Left lung (tissue), 10 donors: Measurements from ENCODE around the gene EHMT1. TPM values are rescaled to one million over a fixed set of nuclear protein-coding genes. Genes with fewer than 3 reads are reported as not detected.

ENCODE experiments used
- ATAC-seq: fragments of 200-7000 bp; cut with Tn5 transposase; one replicate; pipeline ENCODE4 v1.9.1; 2020; ENCODE audit warnings: moderate library complexity
- DNase-seq, 4 donors: peaks; one replicate each; pipeline ENCODE4 v3.0.0-alpha.2; 2013 to 2020
- H3K27ac ChIP-seq, 2 donors: fragments of 200-600 bp; sonication (generic) in 1 of 2; one replicate each; pipeline versions ENCODE4 v1.5.0 to v1.8.0; 2020 to 2021
- H3K27me3 ChIP-seq, 2 donors: fragments of 200-600 bp; sonication (generic) in 1 of 2; one replicate each; pipeline versions ENCODE4 v1.5.0 to v1.8.0; 2020 to 2021
- H3K36me3 ChIP-seq, 2 donors: fragments of 200-600 bp; sonication (generic) in 1 of 2; one replicate each; pipeline versions ENCODE4 v1.5.0 to v1.8.0; 2020 to 2021
- H3K4me1 ChIP-seq, 2 donors: fragments of 200-600 bp; one replicate each; pipeline ENCODE4 v1.8.0; 2021
- H3K4me3 ChIP-seq, 2 donors: fragments of 200-600 bp; sonication (generic) in 1 of 2; one replicate each; pipeline versions ENCODE4 v1.5.0 to v1.8.0; 2020 to 2021; ENCODE audit warnings: mild to moderate bottlenecking in 1 of 2
- H3K9me3 ChIP-seq, 2 donors: fragments of 200-600 bp; sonication (generic) in 1 of 2; one replicate each; pipeline versions ENCODE4 v1.5.0 to v1.8.0; 2020 to 2021
- CTCF ChIP-seq, 2 donors: fragments of 200-600 bp; sonication (generic) in 1 of 2; IDR thresholded peaks; one replicate each; pipeline versions ENCODE4 v1.5.0 to v1.8.0; 2021; ENCODE audit warnings: antibody characterized with exemption in 2 of 2
- intact Hi-C, 2 donors: fragments of 100-400 bp; cut with DNase I; formaldehyde crosslinking; loops; one replicate each; pipeline versions ENCODE4 v1.11.2 to v1.14.2; 2022
- polyA plus RNA-seq, 6 donors: library from polyadenylated mRNA; unstranded; fragments of 120-200 nt; gene quantifications; one replicate each; pipeline ENCODE4 v1.2.1, GENCODE V29; 2013; ENCODE audit not compliant: insufficient read length in 6 of 6
- total RNA-seq, 2 donors: library from RNA; stranded (reverse); fragmentation: NEBNext Ultra II Directional; extraction: Animal tissue kit (Norgen Biotek cat#: 25700); gene quantifications; one replicate each; pipeline ENCODE4 v1.2.1, GENCODE V29; 2021
- donor health status: DM: no; HTN: yes; CAD: no.
- donor health status: DM: no; HTN: no; CAD: no.

Gene EHMT1
- total and polyA plus RNA-seq, 8 donors: 71.5 to 92.7 (median 82.7) TPM

GRCh38 chr9:137666513-137666822 lies 47.7 kb downstream of the EHMT1 start:
- Histone ChIP-seq H3K4me1 (peaks cover 0 to 35% of the 10 kb centered on the region in 2 donors), H3K9me3 (no peaks in the 10 kb centered on the region), H3K27ac (no peak overlapping the region), H3K27me3 (no peaks in the 10 kb centered on the region), H3K4me3 (no peak overlapping the region), H3K36me3 (peaks cover 0 to 12% of the 10 kb centered on the region in 2 donors)
- ATAC-seq (no peak), DNase-seq (no peak)
- intact Hi-C loops: no loop called here
- TF ChIP-seq CTCF (IDR thresholded peaks at IDR 0.05): no peak

- H3K4me1 ChIP-seq: peaks cover 0 to 35% of the 10 kb centered on the region in 2 donors
- H3K27ac ChIP-seq: no peak overlapping the region
- H3K27me3 ChIP-seq: no peaks in the 10 kb centered on the region
- no peak for TF ChIP-seq CTCF (IDR thresholded peaks at IDR 0.05)
- intact Hi-C loops: no loop called here
- H3K36me3 ChIP-seq: peaks cover 0 to 12% of the 10 kb centered on the region in 2 donors
- no peak overlapping the region for H3K4me3 ChIP-seq
- ATAC-seq (peak; percentile 14), DNase-seq (no peak)
- no peaks in the 10 kb centered on the region for H3K9me3 ChIP-seq
Measured at GRCh38 chr9:137666955-137667670, 48.3 kb downstream of the EHMT1 start.

GRCh38 chr9:137668203-137668602 lies 49.4 kb downstream of the EHMT1 start:
- no peaks in the 10 kb centered on the region for H3K9me3 ChIP-seq

GRCh38 chr9:137669261-137669672 lies 50.5 kb downstream of the EHMT1 start:
- H3K4me3 ChIP-seq: no peak overlapping the region
- intact Hi-C loops: no loop called here
- ATAC-seq: no peak
- peaks cover 4 to 52% of the 10 kb centered on the region in 2 donors for H3K4me1 ChIP-seq
- peaks cover 0 to 12% of the 10 kb centered on the region in 2 donors for H3K36me3 ChIP-seq
- no peak for TF ChIP-seq CTCF (IDR thresholded peaks at IDR 0.05)
- no peaks in the 10 kb centered on the region for H3K27me3 ChIP-seq
- no peak overlapping the region for H3K27ac ChIP-seq
- H3K9me3 ChIP-seq: no peaks in the 10 kb centered on the region
- no peak for DNase-seq

More at GRCh38 chr9:137668203-137668602, 49.4 kb downstream of the EHMT1 start:
- Histone ChIP-seq H3K27me3 (no peaks in the 10 kb centered on the region), H3K36me3 (peaks cover 0 to 12% of the 10 kb centered on the region in 2 donors), H3K4me3 (no peak overlapping the region), H3K4me1 (peaks cover 0 to 44% of the 10 kb centered on the region in 2 donors), H3K27ac (no peak overlapping the region)
- ATAC-seq (no peak), DNase-seq (no peak)
- intact Hi-C loops: no loop called here
- no peak for TF ChIP-seq CTCF (IDR thresholded peaks at IDR 0.05)

- no peak for TF ChIP-seq CTCF (IDR thresholded peaks at IDR 0.05)
- no peak for DNase-seq
- Histone ChIP-seq H3K9me3 (no peaks in the 10 kb centered on the region), H3K27ac (no peak overlapping the region), H3K36me3 (peaks cover 0 to 8% of the 10 kb centered on the region in 2 donors), H3K4me1 (peaks cover 4 to 48% of the 10 kb centered on the region in 2 donors), H3K27me3 (no peaks in the 10 kb centered on the region), H3K4me3 (no peak overlapping the region)
- intact Hi-C loops: no loop called here
- peak; percentile 33 for ATAC-seq
Measured at GRCh38 chr9:137670391-137671195, 51.8 kb downstream of the EHMT1 start.
